ENCODE results near the gene NOP56.

NOP56 gene

DNA sequence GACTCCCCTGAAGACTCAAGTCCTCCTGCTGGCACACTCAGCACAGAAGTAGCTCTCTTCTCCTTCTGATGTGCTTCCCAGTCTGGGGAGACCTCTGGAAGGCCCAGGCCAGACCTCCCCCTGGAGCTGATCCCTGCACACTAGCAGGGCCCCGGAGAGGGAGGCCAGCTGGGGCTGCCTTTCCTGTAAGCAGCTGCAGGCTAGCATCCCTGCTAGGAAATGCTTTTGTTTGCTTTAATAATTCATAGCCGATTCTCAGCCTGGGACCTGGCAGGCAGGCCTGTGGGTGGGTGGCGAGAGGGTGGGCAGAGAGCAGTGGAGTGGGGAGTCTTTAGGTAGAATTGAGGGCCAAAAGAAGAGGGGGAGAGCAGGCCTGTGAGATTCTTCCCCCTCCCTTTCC, 45.3 kb downstream of the NOP56 start:
- TF ChIP-seq, protein P1, sequence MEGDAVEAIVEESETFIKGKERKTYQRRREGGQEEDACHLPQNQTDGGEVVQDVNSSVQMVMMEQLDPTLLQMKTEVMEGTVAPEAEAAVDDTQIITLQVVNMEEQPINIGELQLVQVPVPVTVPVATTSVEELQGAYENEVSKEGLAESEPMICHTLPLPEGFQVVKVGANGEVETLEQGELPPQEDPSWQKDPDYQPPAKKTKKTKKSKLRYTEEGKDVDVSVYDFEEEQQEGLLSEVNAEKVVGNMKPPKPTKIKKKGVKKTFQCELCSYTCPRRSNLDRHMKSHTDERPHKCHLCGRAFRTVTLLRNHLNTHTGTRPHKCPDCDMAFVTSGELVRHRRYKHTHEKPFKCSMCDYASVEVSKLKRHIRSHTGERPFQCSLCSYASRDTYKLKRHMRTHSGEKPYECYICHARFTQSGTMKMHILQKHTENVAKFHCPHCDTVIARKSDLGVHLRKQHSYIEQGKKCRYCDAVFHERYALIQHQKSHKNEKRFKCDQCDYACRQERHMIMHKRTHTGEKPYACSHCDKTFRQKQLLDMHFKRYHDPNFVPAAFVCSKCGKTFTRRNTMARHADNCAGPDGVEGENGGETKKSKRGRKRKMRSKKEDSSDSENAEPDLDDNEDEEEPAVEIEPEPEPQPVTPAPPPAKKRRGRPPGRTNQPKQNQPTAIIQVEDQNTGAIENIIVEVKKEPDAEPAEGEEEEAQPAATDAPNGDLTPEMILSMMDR (IDR thresholded peaks at IDR 0.05; ENCODE audit: low read depth, low read length) = no peak
- no peak for DNase-seq (ENCODE audit: extremely low read depth, low read depth)

DNA sequence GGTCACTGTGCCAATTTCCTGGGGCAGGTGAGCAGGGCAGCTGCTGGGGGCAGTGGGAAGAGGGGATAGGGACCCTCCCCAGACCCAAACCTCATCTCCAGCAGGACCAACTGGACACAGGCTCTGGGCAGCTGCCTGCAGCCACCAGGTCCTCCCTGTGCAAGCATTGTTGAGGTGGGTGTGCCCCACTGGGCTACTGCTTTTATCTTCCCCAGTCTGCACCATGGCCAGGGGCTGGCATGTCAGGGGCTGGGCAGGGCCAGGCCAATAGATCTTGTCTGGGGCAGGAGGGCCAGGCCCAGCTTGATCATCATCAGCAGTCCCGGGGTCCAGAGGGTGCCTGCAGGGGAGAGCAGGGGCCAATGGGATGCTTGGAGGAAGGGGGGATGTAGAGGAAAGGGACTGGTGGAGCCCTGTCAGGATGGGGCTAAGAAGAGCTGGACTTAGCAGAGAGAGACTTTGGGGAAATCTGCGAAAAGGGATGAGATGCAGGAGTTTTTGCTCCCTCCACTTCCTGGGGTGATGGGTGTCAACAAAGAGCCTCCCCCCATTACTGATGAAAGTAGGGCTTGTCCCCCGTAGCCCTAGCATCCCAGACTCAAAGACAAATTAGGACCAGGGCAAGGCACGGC, 45.9 kb downstream of the NOP56 start:
- DNase-seq (ENCODE audit: extremely low read depth, low read depth) = no peak
- TF ChIP-seq, protein P1 (IDR thresholded peaks at IDR 0.05; ENCODE audit: low read depth, low read length) = no peak

DNA sequence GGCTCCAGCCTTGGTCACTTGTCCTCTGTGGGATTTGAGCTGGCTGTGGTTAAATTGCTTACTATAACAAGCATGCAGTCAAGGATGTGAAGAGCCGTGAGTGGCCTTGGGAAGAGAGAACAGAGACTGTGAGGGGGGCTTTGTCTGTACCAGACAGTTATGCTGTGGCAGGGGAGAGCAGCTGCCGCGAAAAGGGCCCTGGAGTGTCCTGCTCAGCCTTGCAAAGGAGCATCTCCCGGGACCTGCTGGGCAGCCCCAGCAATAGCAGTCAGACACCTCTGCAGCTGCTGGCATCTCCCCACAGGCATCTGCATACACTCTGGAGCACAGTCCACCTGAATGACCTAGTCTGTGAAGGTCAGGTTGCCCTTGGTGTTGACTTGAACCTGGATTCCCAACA, 46.5 kb downstream of the NOP56 start:
- TF ChIP-seq, protein P1 (IDR thresholded peaks at IDR 0.05; ENCODE audit: low read depth, low read length) = no peak
- no peak for DNase-seq (ENCODE audit: extremely low read depth, low read depth)

DNA sequence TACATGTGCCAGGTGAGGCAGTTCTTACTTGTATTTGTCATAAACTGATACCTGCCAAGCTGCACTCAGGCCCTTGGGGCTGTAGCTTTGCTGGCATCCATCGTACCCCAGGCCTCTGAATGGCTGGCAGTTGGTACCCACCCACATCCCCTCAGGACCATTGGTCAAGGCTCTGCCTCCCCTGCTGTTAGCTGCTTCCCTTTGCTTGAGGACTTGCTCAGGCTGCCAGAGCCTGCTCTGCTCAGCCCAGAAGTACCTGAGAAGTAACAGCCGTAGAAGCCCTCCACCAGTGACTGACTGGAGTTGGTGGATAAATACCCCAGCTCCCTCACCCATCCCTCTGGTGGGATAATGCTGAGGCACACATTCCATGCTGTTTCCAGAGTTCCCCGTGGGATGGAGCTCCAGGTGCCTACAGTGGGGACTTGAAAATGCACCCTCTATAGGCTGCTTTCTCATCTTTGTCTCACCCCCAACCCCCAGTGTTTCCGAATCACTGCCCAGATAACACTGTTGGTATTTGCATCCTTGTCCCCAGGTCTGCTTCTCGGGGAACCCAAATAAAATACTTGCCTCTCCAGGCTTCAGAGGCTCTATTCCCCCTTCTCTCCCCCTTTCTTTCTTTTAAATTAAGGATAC, 47.5 kb downstream of the NOP56 start:
- TF ChIP-seq, protein P1 (IDR thresholded peaks at IDR 0.05; ENCODE audit: low read depth, low read length) = no peak
- no peak for DNase-seq (ENCODE audit: extremely low read depth, low read depth)

DNA sequence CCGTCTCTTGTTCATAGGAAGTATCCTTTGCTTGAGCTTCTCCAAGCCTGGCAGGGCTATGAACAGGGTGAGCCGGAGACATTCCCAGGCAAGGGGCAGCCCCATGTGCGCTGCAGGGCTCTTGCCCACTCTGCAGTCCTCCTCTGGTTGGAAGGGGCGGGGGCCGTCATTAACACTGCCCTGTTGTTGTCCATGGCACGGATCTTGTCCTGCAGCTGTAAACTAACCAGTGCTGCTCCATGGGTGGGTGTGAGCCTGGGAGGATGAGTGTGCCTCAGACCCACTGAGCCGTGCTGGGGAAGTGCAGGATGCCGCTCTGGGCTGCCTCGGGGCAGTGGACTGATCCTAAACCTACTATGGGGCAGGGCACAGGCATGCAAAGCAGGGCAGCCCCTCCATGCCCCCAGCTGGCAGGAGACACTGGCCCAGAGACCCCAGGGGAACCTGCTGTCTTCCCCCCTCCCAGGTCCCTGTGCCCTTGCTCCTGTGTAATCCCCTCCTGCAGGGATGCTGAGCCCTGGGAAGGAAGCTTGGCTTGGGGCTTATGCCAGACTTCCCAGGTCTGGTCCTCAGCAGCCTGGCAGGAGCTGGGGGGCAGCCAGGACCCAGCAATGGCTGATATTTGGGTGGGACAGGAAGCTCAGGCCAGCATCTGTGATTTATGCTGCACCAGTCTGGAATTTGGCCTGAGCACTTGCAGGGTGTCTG, 48.6 kb downstream of the NOP56 start:
- TF ChIP-seq, protein P1 (IDR thresholded peaks at IDR 0.05; ENCODE audit: low read depth, low read length) = no peak
- no peak for DNase-seq (ENCODE audit: extremely low read depth, low read depth)

DNA sequence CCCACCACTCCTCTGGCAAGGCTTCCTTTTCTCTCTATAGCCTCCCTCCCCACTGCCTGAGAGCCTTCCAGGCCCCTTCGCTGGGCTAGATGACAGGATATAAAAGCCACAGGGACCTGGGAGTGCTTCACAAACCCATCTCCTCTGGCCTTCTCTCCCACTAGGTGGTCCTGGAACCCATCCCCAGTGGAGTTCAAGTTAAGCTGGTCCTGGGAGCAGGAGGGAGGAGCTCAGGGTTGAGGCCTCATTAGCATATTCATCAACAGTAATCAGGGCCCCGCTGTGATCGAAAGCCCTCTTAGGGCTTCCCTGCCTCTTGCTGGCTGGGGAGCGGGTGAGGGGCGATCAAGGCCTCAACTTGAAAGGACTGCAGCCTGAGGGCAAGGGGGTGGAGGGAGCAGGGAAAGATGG, 49.2 kb downstream of the NOP56 start:
- DNase-seq (ENCODE audit: extremely low read depth, low read depth) = no peak
- TF ChIP-seq, protein P1 (IDR thresholded peaks at IDR 0.05; ENCODE audit: low read depth, low read length) = no peak

Data from AG09319 (cell line).